HG02571 (cell line): ENCODE results near the gene HAUS2.
A peak's percentile ranks its signal among the peaks of the same experiment; 100 is the strongest.
"Not testable (repeated sequence)": the region's sequence is repeated elsewhere in the genome, so short reads cannot be mapped to it uniquely, and the experiment has no call there.

Experiments used
- ATAC-seq: cut with Tn5 transposase; IDR thresholded peaks from one replicate; pipeline ENCODE4 v1.9.1; 2021; ENCODE audit warnings: mild to moderate bottlenecking, moderate library complexity; ENCODE audit not compliant: unreplicated experiment

HAUS2 gene

DNA sequence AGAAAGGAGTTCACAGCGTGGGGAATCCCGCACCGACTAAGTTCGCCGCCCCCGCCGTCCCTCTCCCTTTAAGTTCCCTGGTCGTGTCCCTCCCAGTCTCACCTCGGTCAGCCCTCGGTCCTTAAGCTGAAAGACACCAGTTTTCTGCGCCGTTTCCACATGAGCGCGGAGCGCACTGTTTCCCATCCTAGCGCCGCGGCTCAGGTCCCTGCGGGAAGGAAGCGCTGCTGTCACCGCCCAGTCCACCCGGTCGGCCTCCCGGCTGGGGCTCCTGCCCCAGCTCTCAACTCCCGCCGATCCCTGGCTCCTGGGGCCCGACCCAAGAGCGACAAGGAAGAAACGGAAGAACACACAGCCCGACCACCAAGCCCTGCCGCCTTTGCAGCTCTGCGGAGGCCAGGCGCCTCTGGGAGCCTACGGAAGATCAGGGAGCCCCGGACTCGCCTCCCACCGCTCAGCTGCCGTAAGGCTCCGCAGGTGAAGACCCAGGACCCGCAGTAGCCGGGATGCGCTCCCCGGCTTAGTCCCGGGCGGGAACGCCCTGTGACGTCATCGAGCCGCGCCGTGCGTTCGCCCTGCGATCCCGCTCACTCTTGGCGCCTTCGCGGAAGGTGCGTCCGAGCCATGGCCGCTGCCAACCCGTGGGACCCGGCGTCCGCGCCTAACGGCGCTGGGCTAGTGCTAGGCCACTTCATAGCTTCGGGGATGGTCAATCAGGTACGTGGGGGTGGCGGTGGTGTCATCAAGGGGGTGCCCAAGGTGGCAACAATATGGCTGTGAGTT, at the start of gene HAUS2, which contains the start of gene LRRC57:
Gene HAUS2 (plus strand): TSS at position 590 of the 783 bp plus-strand sequence. CDS start 35 bp downstream, at position 625.
Gene LRRC57 (minus strand): TSS at position 545 of the 783 bp plus-strand sequence. CDS start 359 bp downstream, at position 186.
- ATAC-seq = peak; percentile 80

GRCh38 chr15:42499858-42500609, 48.6 kb upstream of the HAUS2 start:
- no peak for ATAC-seq

GRCh38 chr15:42502477-42502876, 46.2 kb upstream of the HAUS2 start:
- ATAC-seq = no peak

DNA sequence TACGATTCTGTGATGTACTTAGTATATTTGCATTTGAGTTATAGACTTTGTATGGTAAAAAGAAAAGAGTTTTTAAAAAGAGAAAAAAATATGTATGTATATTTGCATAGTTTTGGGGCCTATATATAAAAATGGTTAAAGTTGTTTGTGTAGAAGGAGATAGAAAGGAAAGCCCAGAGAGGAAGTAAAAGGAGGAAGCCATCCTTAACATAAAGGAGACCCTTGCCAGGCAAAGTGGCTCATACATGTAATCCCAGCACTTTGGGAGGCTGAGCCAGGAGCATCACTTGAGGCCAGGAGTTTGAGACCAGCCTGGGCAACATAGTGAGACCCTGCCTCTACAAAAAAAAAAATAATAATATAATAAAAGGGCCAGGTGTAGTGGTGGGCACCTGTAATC, 44.8 kb upstream of the HAUS2 start:
- ATAC-seq = no peak

- no peak for ATAC-seq
These were observed 44.0 kb upstream of the HAUS2 start for GRCh38 chr15:42504631-42505030.

GRCh38 chr15:42507514-42507913, 41.1 kb upstream of the HAUS2 start:
- ATAC-seq = no peak

- ATAC-seq = no peak
These were observed 40.4 kb upstream of the HAUS2 start for GRCh38 chr15:42508263-42508690.

- ATAC-seq = no peak
These were observed 38.2 kb upstream of the HAUS2 start for GRCh38 chr15:42510258-42511006.

GRCh38 chr15:42511007-42511391, 37.6 kb upstream of the HAUS2 start:
- no peak for ATAC-seq

DNA sequence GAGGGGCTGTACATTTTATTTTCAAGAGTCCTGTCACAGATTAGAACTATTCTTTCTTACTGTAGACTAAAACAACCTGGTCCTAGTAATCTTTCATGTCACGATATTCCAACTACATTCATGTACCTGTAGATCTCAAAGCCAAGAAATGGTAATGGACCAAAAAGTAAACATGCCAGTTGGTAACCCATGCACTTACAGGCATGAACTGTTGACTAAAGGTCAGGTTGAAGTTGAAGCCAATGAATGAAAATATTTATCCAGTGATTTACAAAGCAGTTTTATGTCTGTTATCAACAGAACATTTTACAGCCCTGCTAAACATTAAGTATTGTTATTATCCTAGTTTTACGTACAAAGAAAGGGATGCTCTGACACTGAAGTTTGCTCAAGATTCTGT, 25.3 kb upstream of the HAUS2 start:
- ATAC-seq = no peak

GRCh38 chr15:42528970-42529369, 19.7 kb upstream of the HAUS2 start:
- ATAC-seq = no peak

DNA sequence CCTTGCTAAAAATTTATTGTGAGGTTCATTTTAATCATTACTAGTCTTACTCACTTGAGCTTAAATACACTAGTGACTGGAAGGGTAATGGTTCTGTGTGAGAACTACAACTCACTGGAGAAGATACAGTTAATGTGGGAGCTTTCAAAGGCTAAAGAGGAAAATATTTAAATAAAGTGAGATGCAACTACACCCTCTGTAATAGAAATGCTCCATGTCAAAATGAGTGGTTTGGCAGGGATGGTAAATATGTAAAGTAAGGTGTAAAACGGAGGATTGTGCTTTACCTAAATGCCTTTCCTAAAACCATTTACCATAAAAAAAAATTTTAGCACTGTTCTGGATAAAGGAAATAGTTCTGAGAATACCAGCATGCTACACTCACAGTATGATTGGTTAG, 15.4 kb upstream of the HAUS2 start:
- no peak for ATAC-seq

GRCh38 chr15:42544853-42545629, 3.6 kb upstream of the HAUS2 start:
- no peak for ATAC-seq

DNA sequence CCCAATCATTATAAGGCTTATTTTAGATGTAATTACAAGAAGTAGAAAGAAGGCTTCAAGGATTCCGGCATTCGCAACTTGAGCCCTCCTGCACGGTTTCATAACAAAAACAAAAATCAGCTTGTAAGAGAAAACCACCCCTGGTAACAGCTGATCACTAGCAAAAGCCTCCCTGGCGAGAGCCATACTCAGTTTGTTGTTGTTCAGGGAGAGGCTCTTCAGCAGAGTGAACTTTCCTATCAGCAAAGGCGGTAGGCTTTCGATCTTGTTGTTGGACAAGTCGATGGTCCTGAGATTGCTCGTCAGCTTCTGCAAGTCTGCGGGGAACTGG, 755 bp upstream of the HAUS2 start:
- no peak for ATAC-seq

GRCh38 chr15:42549032-42549491, 424 bp downstream of the HAUS2 start:
- peak; percentile 11 for ATAC-seq

GRCh38 chr15:42549741-42550392, 1.2 kb downstream of the HAUS2 start:
- no peak for ATAC-seq

- ATAC-seq = no peak
These were observed 4.9 kb downstream of the HAUS2 start for GRCh38 chr15:42553554-42553953.

DNA sequence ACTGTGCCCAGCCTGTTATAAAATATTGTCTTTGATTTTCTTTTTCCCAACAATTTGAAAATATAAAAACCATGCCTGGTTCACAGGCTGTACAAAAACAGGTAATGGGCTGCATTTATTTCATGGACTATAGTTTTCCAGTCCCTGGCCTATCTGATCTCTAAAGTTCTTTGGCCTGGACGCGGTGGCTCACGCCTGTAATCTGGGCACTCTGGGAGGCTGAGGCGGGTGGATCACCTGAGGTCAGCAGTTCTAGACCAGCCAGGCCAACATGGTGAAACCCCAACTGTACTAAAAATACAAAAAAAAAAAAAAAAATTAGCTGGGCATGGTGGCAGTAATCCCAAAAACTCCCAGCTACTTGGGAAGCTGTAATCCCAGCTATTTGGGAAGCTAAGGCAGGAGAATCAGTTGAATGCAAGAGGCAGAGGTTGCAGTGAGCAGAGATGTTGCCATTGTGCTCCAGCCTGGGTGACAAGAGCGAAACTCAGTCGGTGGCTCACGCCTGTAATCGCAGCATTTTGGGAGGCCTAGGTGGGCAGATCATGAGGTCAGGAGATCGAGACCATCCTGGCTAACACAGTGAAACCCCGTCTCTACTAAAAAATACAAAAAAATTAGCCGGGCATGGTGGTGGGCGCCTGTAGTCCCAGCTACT, 8.0 kb downstream of the HAUS2 start:
- ATAC-seq = not testable (repeated sequence)

GRCh38 chr15:42558739-42559138, 10.1 kb downstream of the HAUS2 start:
- ATAC-seq = no peak
